Right lobe of liver (tissue), 4 donors: Measurements from ENCODE around the gene BMP8A.

ENCODE experiments used
- POLR2A ChIP-seq: fragments of 450-650 bp; IDR thresholded peaks from one replicate; pipeline ENCODE4 v1.6.1; 2017; ENCODE audit warnings: antibody characterized with exemption, mild to moderate bottlenecking
- TF ChIP-seq, protein P1 (sequence below), 4 donors: fragments of 200-600 bp in 3 of 4; fragments of 450-650 bp in 1 of 4; IDR thresholded peaks; one replicate each; pipeline versions ENCODE4 v1.5.1 to v1.8.0; 2016 to 2022; ENCODE audit warnings: antibody characterized with exemption in 4 of 4, mild to moderate bottlenecking in 2 of 4
- donor health status: DM: no; HTN: no; CAD: no.
- donor health status: DM: no; HTN: no; CAD: no.
- donor health status: DM: no; HTN: yes; CAD: no.

DNA sequence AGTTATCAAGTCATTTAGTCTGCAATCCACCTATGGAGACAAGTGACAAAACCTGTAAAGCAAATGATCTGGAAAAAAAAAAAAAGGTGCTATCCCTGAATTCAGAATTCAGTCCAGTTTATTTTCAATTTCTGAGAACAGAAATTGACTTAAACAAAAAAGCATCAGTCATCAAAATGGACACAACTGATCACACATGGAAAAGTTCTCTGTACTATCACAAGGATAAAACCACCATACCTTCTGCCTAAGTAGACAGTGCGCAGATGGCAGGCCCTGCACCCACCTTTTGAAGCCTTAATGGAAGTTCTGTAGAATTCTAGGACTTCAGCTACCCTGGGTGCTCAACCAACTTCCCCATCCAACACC, 81.6 kb downstream of the BMP8A start:
- TF ChIP-seq, protein P1, sequence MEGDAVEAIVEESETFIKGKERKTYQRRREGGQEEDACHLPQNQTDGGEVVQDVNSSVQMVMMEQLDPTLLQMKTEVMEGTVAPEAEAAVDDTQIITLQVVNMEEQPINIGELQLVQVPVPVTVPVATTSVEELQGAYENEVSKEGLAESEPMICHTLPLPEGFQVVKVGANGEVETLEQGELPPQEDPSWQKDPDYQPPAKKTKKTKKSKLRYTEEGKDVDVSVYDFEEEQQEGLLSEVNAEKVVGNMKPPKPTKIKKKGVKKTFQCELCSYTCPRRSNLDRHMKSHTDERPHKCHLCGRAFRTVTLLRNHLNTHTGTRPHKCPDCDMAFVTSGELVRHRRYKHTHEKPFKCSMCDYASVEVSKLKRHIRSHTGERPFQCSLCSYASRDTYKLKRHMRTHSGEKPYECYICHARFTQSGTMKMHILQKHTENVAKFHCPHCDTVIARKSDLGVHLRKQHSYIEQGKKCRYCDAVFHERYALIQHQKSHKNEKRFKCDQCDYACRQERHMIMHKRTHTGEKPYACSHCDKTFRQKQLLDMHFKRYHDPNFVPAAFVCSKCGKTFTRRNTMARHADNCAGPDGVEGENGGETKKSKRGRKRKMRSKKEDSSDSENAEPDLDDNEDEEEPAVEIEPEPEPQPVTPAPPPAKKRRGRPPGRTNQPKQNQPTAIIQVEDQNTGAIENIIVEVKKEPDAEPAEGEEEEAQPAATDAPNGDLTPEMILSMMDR (IDR thresholded peaks at IDR 0.05) = no peak
- TF ChIP-seq POLR2A = no peak
